Measurements from ENCODE around the gene TH. TPM values are rescaled to one million over a fixed set of nuclear protein-coding genes. Genes with fewer than 3 reads are reported as not detected.

Gene TH
- total RNA-seq, 2 donors from 2014 or later, result not detected

GRCh38 chr11:2169005-2169378 is 2.6 kb downstream of the TH start:
- no peak for ATAC-seq (replicated peaks)
- Mint-ChIP-seq H3K4me1 (no peaks in the 10 kb centered on the region), H3K27ac (no peak overlapping the region), H3K9me3 (no peaks in the 10 kb centered on the region), H3K4me3 (no peak overlapping the region), H3K27me3 (no peaks in the 10 kb centered on the region), H3K36me3 (ENCODE audit: low read depth) (no peaks in the 10 kb centered on the region)

GRCh38 chr11:2168286-2169004 is 3.2 kb downstream of the TH start:
- no peak overlapping the region for H3K4me3 Mint-ChIP-seq
- H3K36me3 Mint-ChIP-seq (ENCODE audit: low read depth), result no peaks in the 10 kb centered on the region
- ATAC-seq (replicated peaks), result no peak
- H3K27ac Mint-ChIP-seq, result no peak overlapping the region
- no peaks in the 10 kb centered on the region for H3K9me3 Mint-ChIP-seq
- no peaks in the 10 kb centered on the region for H3K27me3 Mint-ChIP-seq
- no peaks in the 10 kb centered on the region for H3K4me1 Mint-ChIP-seq

- no peak overlapping the region for H3K4me3 Mint-ChIP-seq
- H3K9me3 Mint-ChIP-seq, result no peaks in the 10 kb centered on the region
- H3K27me3 Mint-ChIP-seq, result no peaks in the 10 kb centered on the region
- ATAC-seq (replicated peaks), result no peak
- H3K27ac Mint-ChIP-seq, result no peak overlapping the region
- H3K36me3 Mint-ChIP-seq (ENCODE audit: low read depth), result no peaks in the 10 kb centered on the region
- H3K4me1 Mint-ChIP-seq, result no peaks in the 10 kb centered on the region
Observed at GRCh38 chr11:2167141-2168045, 4.2 kb downstream of the TH start.

GRCh38 chr11:2166091-2166851 is 5.3 kb downstream of the TH start:
- Mint-ChIP-seq H3K36me3 (ENCODE audit: low read depth) (no peaks in the 10 kb centered on the region), H3K4me3 (no peak overlapping the region), H3K27me3 (no peaks in the 10 kb centered on the region), H3K4me1 (no peaks in the 10 kb centered on the region), H3K9me3 (no peaks in the 10 kb centered on the region), H3K27ac (no peak overlapping the region)
- ATAC-seq (replicated peaks), result peak; percentile 77

- H3K9me3 Mint-ChIP-seq, result no peaks in the 10 kb centered on the region
- no peak for ATAC-seq (replicated peaks)
- H3K4me1 Mint-ChIP-seq, result no peaks in the 10 kb centered on the region
- no peaks in the 10 kb centered on the region for H3K36me3 Mint-ChIP-seq (ENCODE audit: low read depth)
- H3K4me3 Mint-ChIP-seq, result no peak overlapping the region
- H3K27ac Mint-ChIP-seq, result no peak overlapping the region
- H3K27me3 Mint-ChIP-seq, result no peaks in the 10 kb centered on the region
Observed at GRCh38 chr11:2165571-2165970, 6.0 kb downstream of the TH start.

GRCh38 chr11:2164861-2165555 is 6.6 kb downstream of the TH start:
- Mint-ChIP-seq H3K36me3 (ENCODE audit: low read depth) (no peaks in the 10 kb centered on the region), H3K9me3 (no peaks in the 10 kb centered on the region), H3K4me1 (no peaks in the 10 kb centered on the region), H3K27me3 (no peaks in the 10 kb centered on the region), H3K4me3 (no peak overlapping the region), H3K27ac (no peak overlapping the region)
- ATAC-seq (replicated peaks), result no peak

GRCh38 chr11:2164081-2164480 is 7.5 kb downstream of the TH start:
- Mint-ChIP-seq H3K4me3 (no peak overlapping the region), H3K36me3 (ENCODE audit: low read depth) (no peaks in the 10 kb centered on the region), H3K27me3 (no peaks in the 10 kb centered on the region), H3K9me3 (no peaks in the 10 kb centered on the region), H3K27ac (no peak overlapping the region), H3K4me1 (no peaks in the 10 kb centered on the region)
- no peak for ATAC-seq (replicated peaks)

- H3K27ac Mint-ChIP-seq, result no peak overlapping the region
- H3K9me3 Mint-ChIP-seq, result no peaks in the 10 kb centered on the region
- H3K4me3 Mint-ChIP-seq, result no peak overlapping the region
Observed at GRCh38 chr11:2163428-2163978, 8.1 kb downstream of the TH start.

GRCh38 chr11:2160736-2161259 is 10.8 kb downstream of the TH start, which contains the start of gene INS:
Gene INS, minus strand, starts transcription at chr11:2161209. Its CDS starts 238 bp downstream, at chr11:2160971.
- Mint-ChIP-seq H3K4me3 (no peak within 1 kb of the TSS), H3K9me3 (no peaks in the 10 kb centered on the region), H3K27ac (no peak within 1 kb of the TSS), H3K36me3 (ENCODE audit: low read depth) (no peaks in the 10 kb centered on the region), H3K27me3 (no peaks in the 10 kb centered on the region), H3K4me1 (no peaks in the 10 kb centered on the region)
- ATAC-seq (replicated peaks), result no peak

More at GRCh38 chr11:2163428-2163978, 8.1 kb downstream of the TH start:
- no peak for ATAC-seq (replicated peaks)
- no peaks in the 10 kb centered on the region for H3K36me3 Mint-ChIP-seq (ENCODE audit: low read depth)
- H3K27me3 Mint-ChIP-seq, result no peaks in the 10 kb centered on the region
- H3K4me1 Mint-ChIP-seq, result no peaks in the 10 kb centered on the region

GRCh38 chr11:2159536-2160413 is 11.8 kb downstream of the TH start:
- ATAC-seq (replicated peaks), result no peak
- H3K27ac Mint-ChIP-seq, result no peak overlapping the region
- H3K27me3 Mint-ChIP-seq, result no peaks in the 10 kb centered on the region
- H3K4me3 Mint-ChIP-seq, result no peak overlapping the region
- no peaks in the 10 kb centered on the region for H3K9me3 Mint-ChIP-seq
- no peaks in the 10 kb centered on the region for H3K4me1 Mint-ChIP-seq
- no peaks in the 10 kb centered on the region for H3K36me3 Mint-ChIP-seq (ENCODE audit: low read depth)

- Mint-ChIP-seq H3K4me1 (no peaks in the 10 kb centered on the region), H3K27ac (no peak overlapping the region), H3K9me3 (no peaks in the 10 kb centered on the region), H3K4me3 (no peak overlapping the region), H3K36me3 (ENCODE audit: low read depth) (no peaks in the 10 kb centered on the region), H3K27me3 (no peaks in the 10 kb centered on the region)
- no peak for ATAC-seq (replicated peaks)
Observed at GRCh38 chr11:2158966-2159365, 12.6 kb downstream of the TH start.

GRCh38 chr11:2158296-2158737 is 13.3 kb downstream of the TH start:
- Mint-ChIP-seq H3K36me3 (ENCODE audit: low read depth) (no peaks in the 10 kb centered on the region), H3K4me3 (no peak overlapping the region), H3K4me1 (no peaks in the 10 kb centered on the region), H3K27ac (no peak overlapping the region), H3K9me3 (no peaks in the 10 kb centered on the region), H3K27me3 (no peaks in the 10 kb centered on the region)
- no peak for ATAC-seq (replicated peaks)
